HG02938 (cell line): ENCODE results near the gene CTTN.
"Not testable (repeated sequence)": the region's sequence is repeated elsewhere in the genome, so short reads cannot be mapped to it uniquely, and the experiment has no call there.

Source experiments
- ATAC-seq: cut with Tn5 transposase; IDR thresholded peaks from one replicate; pipeline ENCODE4 v1.9.1; 2021; ENCODE audit warnings: mild to moderate bottlenecking, moderate library complexity; ENCODE audit not compliant: unreplicated experiment

CTTN gene

DNA sequence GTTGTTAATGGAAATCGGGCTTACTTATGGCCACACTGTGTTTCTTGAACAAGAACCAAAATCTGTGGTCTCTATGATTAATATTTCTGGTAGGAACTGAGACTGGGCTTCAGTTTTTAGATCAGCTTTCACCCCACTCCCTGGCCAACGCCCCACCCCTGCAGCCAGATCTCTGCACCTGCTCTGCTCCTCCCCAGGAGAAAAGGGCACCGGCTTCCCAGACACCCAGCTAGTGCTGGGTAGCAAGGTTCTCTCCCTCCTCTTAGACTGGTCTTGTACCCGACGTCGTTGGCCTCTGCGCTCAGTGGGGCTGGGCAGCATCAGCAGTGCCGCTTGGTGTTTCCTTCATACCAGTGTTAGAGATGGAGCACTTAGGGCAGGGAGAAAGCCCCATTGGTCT lies 17.0 kb upstream of the CTTN start:
- ATAC-seq, result no peak

GRCh38 chr11:70381872-70382861 lies 16.2 kb upstream of the CTTN start:
- ATAC-seq, result no peak

- ATAC-seq, result no peak
Observed at GRCh38 chr11:70383664-70384565, 14.4 kb upstream of the CTTN start.

DNA sequence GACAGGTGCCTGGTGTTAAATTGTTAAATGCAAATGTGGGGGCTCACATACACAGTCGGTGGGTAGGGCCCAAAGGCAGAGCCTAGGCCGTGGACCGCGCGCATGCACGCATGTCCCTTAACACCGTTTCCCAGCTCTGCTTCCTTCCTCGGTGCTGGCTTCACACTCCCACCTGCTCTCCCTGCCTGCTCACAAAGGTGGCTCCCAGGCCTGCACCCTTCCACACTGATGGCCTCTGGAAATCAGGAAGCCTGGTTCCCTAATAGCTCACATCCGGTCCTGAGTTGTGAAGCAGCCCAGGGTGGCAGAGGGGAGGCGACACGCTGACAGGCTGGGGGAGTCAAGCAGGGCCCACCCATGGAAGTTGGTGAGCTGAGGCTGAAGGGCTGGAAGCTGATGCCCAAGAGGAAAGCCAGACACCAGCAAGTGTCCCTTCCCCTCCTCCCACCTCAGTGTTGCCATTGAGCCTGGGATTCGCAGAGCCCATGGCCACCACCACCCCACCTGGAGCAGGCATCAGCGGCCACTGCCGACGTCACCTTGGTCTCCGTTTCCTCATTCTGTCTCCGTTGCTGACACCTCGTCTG lies 13.7 kb upstream of the CTTN start:
- ATAC-seq, result no peak

DNA sequence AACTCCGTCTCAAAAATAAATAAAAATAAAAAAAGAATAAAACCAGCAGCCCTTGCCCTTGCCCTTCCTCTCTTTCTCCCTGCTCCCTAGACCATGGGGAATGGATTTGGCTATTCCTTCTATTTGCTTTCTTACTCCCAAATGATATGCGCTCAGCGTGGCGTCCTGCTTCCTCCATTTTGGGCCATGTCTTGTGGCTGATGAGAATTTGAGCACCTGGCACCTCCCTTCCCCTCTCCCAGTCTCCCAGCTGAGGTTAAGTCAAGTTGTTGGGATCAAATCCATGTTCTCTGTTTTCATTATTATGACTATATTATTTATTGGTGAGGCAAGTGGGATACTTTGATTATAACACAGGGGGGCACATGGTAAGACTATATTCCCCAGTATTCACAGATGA lies 10.8 kb upstream of the CTTN start:
- ATAC-seq, result no peak

DNA sequence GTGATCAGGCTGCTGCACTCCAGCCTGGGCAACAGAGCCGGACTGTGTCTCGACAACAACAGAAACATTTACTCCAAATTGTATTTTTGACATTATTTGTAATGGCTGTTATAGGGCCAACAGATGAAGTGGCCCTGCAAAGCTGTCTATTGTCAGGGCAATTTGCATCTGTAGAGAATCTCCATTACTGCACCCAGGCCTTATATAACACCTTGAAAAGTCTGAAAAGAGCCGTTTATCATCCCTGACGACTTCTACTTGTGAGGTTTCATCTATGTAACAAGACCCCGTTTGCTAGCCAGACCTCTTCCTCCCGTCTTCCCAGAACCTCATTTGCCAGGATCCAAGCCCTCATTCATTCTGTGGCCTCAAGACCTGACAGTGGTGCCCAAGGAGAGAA lies 9.1 kb upstream of the CTTN start:
- no peak for ATAC-seq

DNA sequence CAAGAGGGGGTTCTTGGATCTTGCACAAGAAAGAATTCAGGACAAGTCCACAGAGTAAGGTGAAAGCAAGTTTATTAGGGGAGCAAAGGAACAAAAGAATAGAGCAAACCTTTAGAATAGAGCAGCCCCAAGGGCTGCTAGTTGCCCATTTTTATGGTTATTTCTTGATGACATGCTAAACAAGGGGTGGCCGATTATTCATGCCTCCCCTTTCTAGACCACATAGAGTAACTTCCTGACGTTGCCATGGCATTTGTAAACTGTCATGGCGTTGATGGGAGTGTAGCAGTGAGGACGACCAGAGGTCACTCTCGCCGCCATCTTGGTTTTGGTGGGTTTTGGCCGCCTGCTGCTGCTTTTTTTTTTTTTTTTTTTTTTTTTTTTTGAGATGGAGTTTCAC lies 7.4 kb upstream of the CTTN start:
- ATAC-seq, result not testable (repeated sequence)

DNA sequence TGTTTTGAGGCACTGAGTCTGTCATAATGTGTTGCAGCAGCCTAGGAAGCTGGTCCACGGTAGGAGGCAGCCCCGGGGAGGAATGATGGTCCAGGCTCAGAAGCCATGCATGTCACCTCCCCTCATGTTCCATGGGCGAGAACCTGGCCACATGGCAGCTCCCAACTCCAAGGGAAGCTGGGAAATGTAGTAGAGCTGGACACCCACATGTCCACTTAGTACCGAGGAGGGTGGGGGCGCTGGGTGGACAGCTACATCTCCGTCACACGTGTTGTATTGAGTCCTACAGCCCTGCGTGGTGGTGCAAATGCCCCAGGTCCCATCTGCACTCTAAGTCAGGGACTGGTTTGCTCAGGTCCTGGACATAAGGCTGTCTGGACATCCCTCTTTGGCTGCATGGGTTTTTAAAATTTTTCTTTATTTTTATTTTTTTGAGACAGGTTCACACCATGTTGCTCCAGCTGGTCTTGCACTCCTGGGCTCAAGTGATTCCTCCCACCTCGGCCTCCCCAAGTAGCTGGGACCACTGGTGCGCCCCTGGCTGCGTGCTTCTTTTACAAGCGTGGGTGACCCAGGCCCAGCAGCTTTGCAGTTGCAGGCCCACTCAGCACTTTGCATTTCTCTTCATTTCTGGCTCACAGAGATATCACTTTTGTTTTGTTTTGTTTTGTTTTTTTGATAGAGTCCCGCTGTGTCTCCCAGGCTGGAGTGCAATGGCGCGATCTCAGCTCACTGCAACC lies 3.9 kb upstream of the CTTN start:
- ATAC-seq, result no peak

- ATAC-seq, result no peak
Observed at GRCh38 chr11:70397336-70397982, 870 bp upstream of the CTTN start.

- no peak for ATAC-seq
Observed at GRCh38 chr11:70398834-70399680, 728 bp downstream of the CTTN start.

DNA sequence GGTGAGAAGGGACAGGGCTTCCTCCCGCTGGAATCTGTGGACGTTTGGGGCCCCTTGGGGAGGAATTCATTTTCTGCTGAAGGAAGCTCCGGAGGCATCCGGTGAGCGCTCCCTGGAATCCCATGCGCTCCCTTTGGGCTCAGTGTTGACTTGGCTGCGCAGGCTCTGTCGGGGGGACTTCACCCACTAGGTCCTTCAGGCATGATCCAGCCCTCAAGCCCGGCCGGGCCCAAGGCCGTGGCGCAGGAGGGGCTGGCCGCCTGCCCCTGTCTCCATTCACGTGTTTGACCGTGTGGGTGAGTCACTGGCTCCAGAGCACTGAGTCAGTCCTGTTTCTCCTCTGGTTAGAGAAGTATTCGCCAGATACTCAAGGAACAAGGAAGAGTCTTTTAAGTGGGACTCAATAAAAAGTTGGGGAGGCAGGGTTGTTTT lies 1.4 kb downstream of the CTTN start:
- no peak for ATAC-seq

DNA sequence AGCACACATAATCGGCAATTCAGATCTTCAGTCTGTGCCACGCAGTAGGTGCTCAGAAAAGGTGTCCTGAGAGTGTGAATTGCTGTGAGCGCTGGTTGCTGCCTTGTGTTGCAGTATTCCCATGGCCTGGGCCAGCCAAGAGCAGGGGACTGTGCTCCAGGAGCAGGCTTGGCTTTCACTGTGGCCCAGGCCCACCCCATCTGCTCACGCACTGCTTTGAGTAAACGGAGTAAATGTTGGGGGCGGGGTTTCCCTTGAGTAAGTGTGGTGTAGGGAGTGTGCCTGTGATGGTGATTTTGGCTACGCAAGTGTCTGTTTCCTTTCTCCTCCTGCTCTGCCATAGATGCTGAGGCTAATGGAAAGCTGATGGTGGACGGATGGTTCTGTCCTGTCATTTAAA lies 2.3 kb downstream of the CTTN start:
- ATAC-seq, result no peak

- ATAC-seq, result no peak
Observed at GRCh38 chr11:70402016-70402415, 3.7 kb downstream of the CTTN start.

DNA sequence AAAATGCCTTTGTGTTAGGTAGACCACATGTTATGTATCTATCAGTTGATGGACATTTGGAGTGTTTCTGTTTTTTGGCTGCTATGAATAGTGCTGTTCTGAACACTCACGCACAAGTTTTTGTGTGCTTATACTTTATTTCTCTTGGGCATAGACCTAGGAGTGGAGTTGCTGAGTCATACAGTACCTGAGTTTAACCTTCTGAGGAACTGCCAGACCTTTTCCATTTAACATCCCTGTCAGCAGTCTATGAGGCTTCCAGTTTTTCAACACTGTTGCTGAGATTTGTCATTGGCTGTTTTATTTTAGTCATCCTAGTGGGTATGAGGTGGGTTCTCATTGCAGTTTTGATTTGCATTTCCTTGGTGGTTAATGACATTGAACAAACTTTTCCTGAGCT lies 4.4 kb downstream of the CTTN start:
- no peak for ATAC-seq

- no peak for ATAC-seq
Observed at GRCh38 chr11:70404244-70404643, 5.9 kb downstream of the CTTN start.

GRCh38 chr11:70405679-70406395 lies 7.5 kb downstream of the CTTN start:
- ATAC-seq, result no peak

DNA sequence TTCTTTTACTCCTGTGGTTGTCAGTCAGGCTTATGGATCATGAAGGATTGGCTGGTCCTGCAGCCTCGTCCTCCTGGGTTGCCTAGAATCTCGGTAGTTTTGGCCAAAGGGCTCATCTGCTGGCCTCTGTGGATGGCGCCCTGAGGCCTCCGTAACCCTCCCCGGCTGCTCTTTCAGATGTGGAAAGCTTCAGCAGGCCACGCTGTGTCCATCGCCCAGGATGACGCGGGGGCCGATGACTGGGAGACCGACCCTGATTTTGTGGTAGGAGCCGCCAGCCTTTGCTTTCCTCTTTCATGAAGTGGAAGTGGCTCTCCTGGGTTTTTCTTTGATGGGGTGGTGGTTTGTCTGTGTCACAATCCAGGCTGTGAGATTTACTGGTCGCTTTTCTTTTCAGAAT lies 8.8 kb downstream of the CTTN start:
- no peak for ATAC-seq

- ATAC-seq, result no peak
Observed at GRCh38 chr11:70407814-70408213, 9.5 kb downstream of the CTTN start.

- ATAC-seq, result not testable (repeated sequence)
Observed at GRCh38 chr11:70408326-70408725, 10.0 kb downstream of the CTTN start.
